ENCODE results near the gene SCFD2.

- TF ChIP-seq CTCF (IDR thresholded peaks at IDR 0.05; ENCODE audit: low read depth, low read length) = no peak
- TF ChIP-seq EZH2phosphoT487 (IDR thresholded peaks at IDR 0.05; ENCODE audit: low read depth) = no peak
These were observed 194.1 kb downstream of the SCFD2 start for GRCh38 chr4:53171797-53172196.
